K562 (cell line): ENCODE measurements around the gene SPOUT1. TPM values are rescaled to one million over a fixed set of nuclear protein-coding genes. Genes with fewer than 3 reads are reported as not detected.

Experiments used
- FOXA1 ChIP-seq: fragments of 450-650 bp; IDR thresholded peaks from 2 replicates; pipeline ENCODE4 v1.6.1; 2016; ENCODE audit warnings: mild to moderate bottlenecking, borderline replicate concordance
- KDM5B ChIP-seq: fragments of 200-600 bp; sonication (generic); IDR thresholded peaks from 2 replicates; pipeline ENCODE4 v1.6.1; 2012; ENCODE audit warnings: low read depth, mild to moderate bottlenecking, moderate library complexity, low read length, control low read depth, inconsistent platforms; ENCODE audit not compliant: insufficient replicate concordance
- MGA ChIP-seq: fragments of 450-650 bp; IDR thresholded peaks from 2 replicates; pipeline ENCODE4 v1.6.1; 2016; ENCODE audit warnings: mild to moderate bottlenecking, moderate library complexity
- OTX1 ChIP-seq: fragments of 450-650 bp; formaldehyde crosslinking; IDR thresholded peaks from 2 replicates; pipeline ENCODE4 v1.4.0; 2022; ENCODE audit warnings: mild to moderate bottlenecking
- SETDB1 ChIP-seq: IDR thresholded peaks from one replicate; pipeline ENCODE4 v1.6.1; 2012; ENCODE audit warnings: low read length, control low read depth, inconsistent platforms
- TSC22D4 ChIP-seq: fragments of 450-650 bp; IDR thresholded peaks from 2 replicates; pipeline ENCODE4 v1.6.1; 2016; ENCODE audit warnings: missing genetic modification characterization, missing biosample characterization, control low read depth
- ZNF512 ChIP-seq: IDR thresholded peaks from 2 replicates; pipeline ENCODE4 v1.6.1; 2016; ENCODE audit warnings: missing genetic modification characterization, missing compliant biosample characterization
- polyA plus RNA-seq, 8 experiments: library from polyadenylated mRNA; depleted of rRNA in 4 of 8; stranded (reverse) in 5 of 8; unstranded in 3 of 8; fragments of >200 nt; fragmentation: Nextera tagmentation in 2 of 8; fragmentation: Illumina TruSeq in 1 of 8; extraction: Ambion mirVana in 2 of 8; extraction: Trizol in 1 of 8; gene quantifications; 2 replicates each; pipeline versions ENCODE4 v1.2.1 to v1.2.3, GENCODE V29; 2011 to 2014; ENCODE audit warnings: inconsistent platforms in 1 of 8, missing spikeins in 1 of 8
- total RNA-seq, 7 experiments: library from RNA; depleted of rRNA in 6 of 7; stranded (reverse); fragments of >200 nt in 6 of 7; fragmentation: Illumina TruSeq in 2 of 7; extraction: Trizol in 2 of 7; gene quantifications; 2 replicates each; pipeline versions ENCODE4 v1.2.1 to v1.2.3, GENCODE V29; 2011 to 2021; ENCODE audit warnings: low replicate concordance in 1 of 7
- TF ChIP-seq, protein P1 (sequence below): fragments of 250-450 bp; sonication (Bioruptor Pico); IDR thresholded peaks from 2 replicates; pipeline ENCODE4 v1.8.0; 2021; ENCODE audit warnings: moderate library complexity, mild to moderate bottlenecking, inconsistent platforms
- TF ChIP-seq, protein P2 (sequence below): fragments of 450-650 bp; IDR thresholded peaks from one replicate; pipeline ENCODE4 v1.6.1; 2018; ENCODE audit warnings: mild to moderate bottlenecking, moderate library complexity; ENCODE audit not compliant: partially characterized antibody

SPOUT1 gene
- total and polyA plus RNA-seq, 9 of the 15 experiments (the other 6 are each of a cell fraction or from before 2014, with no cell fraction given): 10.6 to 121 (median 37.4) TPM

DNA sequence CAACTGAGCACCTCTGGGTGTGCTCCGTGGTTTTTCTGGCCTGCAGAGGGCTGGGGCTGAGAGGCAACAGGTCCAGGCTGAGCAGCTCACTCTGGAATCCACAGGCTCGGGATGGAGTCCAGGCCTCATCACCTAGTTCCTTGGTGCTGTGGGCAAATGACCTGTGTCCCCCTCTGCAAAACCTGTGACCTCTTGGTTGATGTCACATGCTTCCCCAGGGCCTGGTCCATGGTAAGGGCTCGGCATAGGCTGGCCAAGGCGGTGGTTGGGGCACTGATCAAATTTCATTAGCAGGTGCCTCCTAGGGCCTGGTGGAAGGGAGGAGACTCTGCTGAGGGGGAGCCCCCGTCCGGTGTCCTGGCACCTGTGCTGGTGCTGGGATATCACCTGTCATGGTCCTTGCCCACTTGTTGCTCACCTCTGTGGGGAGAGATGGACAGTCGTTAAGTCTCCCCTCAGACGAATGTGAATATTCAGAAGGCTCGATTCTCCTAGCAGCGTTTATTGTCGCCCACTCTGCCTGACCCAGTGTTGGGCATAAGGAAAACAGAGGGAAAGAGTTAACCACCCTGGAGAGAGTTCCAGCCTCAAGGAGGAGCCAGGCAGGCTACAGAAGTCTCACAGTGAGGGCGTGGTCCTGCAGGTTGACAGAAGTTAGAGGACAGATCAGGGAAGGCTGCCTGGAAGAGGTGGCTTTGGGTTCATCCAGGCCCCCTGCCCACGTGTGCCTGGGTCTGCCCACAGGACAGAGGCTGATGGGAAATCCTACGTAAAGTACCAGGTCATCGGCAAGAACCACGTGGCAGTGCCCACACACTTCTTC is 7.8 kb downstream of the SPOUT1 start (continued):
- TF ChIP-seq MGA (no peak), SETDB1 (no peak), TSC22D4 (tag) (no peak), FOXA1 (no peak), OTX1 (CRISPR knock-in tag) (no peak), KDM5B (no peak), ZNF512 (tag) (no peak)
- TF ChIP-seq, protein P1, sequence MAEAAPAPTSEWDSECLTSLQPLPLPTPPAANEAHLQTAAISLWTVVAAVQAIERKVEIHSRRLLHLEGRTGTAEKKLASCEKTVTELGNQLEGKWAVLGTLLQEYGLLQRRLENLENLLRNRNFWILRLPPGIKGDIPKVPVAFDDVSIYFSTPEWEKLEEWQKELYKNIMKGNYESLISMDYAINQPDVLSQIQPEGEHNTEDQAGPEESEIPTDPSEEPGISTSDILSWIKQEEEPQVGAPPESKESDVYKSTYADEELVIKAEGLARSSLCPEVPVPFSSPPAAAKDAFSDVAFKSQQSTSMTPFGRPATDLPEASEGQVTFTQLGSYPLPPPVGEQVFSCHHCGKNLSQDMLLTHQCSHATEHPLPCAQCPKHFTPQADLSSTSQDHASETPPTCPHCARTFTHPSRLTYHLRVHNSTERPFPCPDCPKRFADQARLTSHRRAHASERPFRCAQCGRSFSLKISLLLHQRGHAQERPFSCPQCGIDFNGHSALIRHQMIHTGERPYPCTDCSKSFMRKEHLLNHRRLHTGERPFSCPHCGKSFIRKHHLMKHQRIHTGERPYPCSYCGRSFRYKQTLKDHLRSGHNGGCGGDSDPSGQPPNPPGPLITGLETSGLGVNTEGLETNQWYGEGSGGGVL (CRISPR knock-in tag): no peak
- TF ChIP-seq, protein P2, sequence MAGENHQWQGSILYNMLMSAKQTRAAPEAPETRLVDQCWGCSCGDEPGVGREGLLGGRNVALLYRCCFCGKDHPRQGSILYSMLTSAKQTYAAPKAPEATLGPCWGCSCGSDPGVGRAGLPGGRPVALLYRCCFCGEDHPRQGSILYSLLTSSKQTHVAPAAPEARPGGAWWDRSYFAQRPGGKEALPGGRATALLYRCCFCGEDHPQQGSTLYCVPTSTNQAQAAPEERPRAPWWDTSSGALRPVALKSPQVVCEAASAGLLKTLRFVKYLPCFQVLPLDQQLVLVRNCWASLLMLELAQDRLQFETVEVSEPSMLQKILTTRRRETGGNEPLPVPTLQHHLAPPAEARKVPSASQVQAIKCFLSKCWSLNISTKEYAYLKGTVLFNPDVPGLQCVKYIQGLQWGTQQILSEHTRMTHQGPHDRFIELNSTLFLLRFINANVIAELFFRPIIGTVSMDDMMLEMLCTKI: no peak
